ENCODE measurements around the gene PDE3A.

DNA sequence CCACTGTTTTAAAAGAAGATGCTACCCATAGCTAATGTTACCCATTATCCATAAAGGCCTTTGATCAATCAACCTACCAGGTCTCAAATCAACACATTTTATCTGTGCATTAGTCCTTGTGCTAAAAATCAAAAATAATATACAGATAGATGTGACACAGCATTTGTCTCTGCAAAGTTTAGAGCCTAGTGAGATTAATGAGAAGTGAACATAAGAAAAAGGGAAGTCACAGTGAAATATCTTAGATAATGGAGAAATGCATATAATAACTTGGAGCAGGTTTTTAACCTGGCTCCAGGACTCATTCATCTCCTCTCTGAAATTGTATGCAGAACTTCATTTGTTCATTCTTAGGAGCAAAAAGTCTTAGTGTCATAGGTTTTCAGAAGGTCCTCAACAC, 7.2 kb downstream of the PDE3A start:
- TF ChIP-seq EZH2 (optimal IDR thresholded peaks at IDR 0.05; ENCODE audit: low read depth, low read length): no peak
- TF ChIP-seq, protein P1, sequence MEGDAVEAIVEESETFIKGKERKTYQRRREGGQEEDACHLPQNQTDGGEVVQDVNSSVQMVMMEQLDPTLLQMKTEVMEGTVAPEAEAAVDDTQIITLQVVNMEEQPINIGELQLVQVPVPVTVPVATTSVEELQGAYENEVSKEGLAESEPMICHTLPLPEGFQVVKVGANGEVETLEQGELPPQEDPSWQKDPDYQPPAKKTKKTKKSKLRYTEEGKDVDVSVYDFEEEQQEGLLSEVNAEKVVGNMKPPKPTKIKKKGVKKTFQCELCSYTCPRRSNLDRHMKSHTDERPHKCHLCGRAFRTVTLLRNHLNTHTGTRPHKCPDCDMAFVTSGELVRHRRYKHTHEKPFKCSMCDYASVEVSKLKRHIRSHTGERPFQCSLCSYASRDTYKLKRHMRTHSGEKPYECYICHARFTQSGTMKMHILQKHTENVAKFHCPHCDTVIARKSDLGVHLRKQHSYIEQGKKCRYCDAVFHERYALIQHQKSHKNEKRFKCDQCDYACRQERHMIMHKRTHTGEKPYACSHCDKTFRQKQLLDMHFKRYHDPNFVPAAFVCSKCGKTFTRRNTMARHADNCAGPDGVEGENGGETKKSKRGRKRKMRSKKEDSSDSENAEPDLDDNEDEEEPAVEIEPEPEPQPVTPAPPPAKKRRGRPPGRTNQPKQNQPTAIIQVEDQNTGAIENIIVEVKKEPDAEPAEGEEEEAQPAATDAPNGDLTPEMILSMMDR (IDR thresholded peaks at IDR 0.05; ENCODE audit: low read length): no peak
- no peak for TF ChIP-seq EZH2phosphoT487 (IDR thresholded peaks at IDR 0.05; ENCODE audit: low read length)
